ENCODE data around the gene PBLD.
A peak's percentile ranks its signal among the peaks of the same experiment; 100 is the strongest.
"Not testable (repeated sequence)": the region's sequence is repeated elsewhere in the genome, so short reads cannot be mapped to it uniquely, and the experiment has no call there.

PBLD gene

GRCh38 chr10:68278906-68279753, 53.6 kb downstream of the PBLD start:
- DNase-seq (ENCODE audit: low spot score), result not testable (repeated sequence)

DNA sequence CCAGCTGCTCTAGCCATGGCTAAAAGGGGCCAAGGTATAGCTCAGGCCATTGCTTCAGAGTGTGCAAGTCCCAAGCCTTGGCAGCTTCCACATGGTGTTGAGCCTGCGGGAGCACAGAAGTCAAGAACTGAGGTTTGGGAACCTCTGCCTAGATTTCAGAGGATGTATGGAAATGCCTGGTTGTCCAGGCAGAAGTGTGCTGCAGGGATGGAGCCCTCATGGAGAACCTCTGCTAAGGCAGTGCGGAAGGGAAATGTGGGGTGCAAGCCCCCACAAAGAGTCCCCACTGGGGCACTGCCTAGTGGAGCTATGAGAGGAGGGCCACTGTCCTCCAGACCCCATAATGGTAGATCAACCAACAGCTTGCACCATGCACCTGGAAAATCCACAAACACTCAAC, 54.9 kb downstream of the PBLD start:
- not testable (repeated sequence) for DNase-seq (ENCODE audit: low spot score)

GRCh38 chr10:68276224-68276623, 56.5 kb downstream of the PBLD start:
- no peak for DNase-seq (ENCODE audit: low spot score)

DNA sequence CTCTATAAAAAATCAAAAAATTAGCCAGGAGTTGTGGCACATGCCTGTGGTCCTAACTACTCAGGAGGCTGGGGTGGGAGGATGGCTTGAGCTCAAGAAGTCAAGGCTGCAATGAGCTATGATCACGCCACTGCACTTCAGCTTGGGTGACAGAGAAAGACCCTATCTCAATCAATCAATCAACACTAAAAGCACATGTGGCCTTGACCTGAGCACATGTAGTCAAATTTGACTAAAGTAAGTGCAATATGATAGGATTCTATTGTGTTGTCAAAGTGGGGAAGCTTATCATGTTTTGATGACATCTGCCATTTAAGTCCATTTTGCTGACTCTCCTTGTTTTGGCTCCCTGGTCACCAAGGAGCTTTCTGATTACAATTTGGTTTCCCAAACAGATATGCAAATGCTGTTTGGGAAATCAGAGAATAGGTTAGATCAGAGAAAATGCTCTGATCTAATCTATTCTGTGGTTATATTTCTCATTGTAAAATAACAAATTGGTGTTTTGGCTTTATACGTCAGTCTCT, 57.1 kb downstream of the PBLD start:
- no peak for DNase-seq (ENCODE audit: low spot score)

- DNase-seq (ENCODE audit: low spot score), result no peak
Observed at GRCh38 chr10:68272833-68273232, 59.9 kb downstream of the PBLD start.

DNA sequence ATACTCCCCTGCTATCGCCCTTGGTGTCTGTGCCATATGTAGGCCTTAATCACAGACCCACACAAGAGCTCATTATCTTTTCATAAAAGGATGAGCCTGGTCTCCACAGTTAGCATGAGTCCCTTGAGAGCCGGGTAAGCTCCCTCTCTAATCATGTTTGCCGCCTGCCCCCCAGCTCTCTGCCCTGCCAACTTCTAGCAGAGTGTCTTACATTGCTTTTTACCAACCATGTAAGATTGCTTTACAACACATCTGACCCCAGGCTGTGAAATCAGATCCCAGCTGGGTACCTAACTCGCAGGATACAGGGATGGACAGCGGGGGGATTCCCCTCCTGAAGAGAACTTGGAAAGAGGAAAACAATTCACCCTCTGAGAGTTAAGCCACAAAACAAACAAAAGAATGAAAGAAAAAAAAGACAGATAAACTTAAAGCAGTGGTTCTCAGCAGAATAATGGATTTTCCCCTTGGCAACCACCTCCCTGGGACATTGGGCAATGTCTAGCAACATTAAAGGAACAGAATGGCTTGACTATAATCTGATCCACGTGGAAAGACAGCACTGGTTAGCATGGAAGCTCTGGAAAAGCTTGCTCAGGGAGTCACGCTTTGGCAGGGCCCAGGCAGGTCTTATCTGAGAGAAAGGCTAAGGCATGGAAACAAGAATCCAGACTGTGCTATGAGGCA, 61.4 kb downstream of the PBLD start:
- peak; percentile 70 for DNase-seq (ENCODE audit: low spot score)

GRCh38 chr10:68269562-68270290, 63.0 kb downstream of the PBLD start:
- DNase-seq (ENCODE audit: low spot score), result no peak

GRCh38 chr10:68261132-68261856, 71.4 kb downstream of the PBLD start:
- DNase-seq (ENCODE audit: low spot score), result no peak

- DNase-seq (ENCODE audit: low spot score), result no peak
Observed at GRCh38 chr10:68253346-68253745, 79.4 kb downstream of the PBLD start.

DNA sequence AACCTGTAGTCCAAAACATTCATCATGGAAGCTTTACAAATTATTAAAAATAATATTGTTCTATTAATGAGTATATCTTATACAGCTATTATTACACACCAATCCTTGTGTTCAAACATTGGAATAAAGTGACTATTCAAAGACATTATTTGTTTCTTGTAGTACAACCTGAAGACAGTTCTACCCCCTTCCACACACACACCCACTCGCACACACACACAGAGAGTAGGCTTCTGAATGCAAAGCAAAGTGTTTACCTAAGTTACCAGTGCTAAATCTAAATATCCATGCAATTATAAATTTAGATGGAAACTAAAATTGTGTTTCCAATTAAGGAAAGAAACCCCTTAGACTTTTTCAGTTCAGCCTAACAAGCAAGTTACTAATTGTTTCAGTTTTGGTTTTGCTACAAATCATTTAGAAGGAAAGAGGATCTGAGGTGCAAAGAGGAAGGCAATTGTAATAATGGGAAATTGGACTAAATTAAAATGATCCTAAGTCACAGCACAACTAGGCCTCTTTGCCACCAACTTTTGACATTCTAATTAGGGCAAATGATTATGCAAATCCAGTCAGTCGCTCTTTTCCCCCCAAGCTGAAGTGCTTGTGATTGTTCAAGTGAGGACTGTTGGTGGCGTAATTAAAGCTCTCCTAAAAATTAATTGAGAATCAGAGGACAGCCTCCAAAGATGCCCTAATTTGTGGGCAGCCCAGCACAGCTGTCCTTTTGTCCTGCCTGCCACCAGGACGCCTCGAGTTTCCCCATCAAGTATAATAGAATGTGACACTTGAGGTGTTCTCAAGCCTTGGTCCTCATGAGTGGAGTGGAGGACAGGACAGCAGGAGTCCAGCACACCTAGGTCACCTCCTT, 80.9 kb downstream of the PBLD start:
- no peak for DNase-seq (ENCODE audit: low spot score)

GRCh38 chr10:68251151-68251550, 81.6 kb downstream of the PBLD start:
- no peak for DNase-seq (ENCODE audit: low spot score)

GRCh38 chr10:68249297-68249696, 83.4 kb downstream of the PBLD start:
- DNase-seq (ENCODE audit: low spot score), result no peak

GRCh38 chr10:68247931-68248330, 84.8 kb downstream of the PBLD start:
- no peak for DNase-seq (ENCODE audit: low spot score)

DNA sequence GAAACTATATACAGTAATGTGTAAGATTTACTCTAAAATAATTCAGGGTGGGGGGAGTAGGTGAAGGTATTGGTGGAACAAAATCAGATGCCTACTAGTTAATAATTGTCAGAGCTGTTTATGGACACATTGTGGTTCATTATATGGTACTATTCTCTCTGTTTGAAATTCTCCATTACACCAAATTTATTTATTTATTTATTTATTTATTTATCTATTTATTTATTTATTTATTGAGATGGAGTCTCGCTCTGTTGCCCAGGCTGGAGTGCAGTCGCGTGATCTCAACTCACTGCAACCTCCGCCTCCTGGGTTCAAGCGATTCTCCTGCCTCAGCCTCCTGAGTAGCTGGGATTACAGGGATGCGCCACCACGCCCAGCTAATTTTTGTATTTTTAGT, 86.3 kb downstream of the PBLD start:
- not testable (repeated sequence) for DNase-seq (ENCODE audit: low spot score)

DNA sequence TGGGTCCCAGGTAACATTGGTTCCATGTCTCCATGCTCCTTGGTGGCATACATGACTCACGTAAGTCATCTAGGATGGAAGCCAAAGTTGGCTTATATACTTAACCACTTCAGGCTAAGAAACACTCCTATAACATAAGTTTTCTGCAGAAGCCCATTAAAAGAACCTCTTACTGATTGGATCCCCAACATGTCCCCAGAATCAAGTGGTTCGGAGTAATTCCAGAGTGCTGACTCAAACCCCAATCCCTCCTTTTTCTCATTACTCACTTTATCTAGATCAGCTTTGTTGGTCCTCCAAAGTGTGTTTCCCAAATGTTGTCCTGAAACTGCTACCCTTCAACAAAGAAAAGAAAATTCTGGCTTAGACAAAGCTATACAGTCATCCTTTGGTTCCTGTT, 90.7 kb downstream of the PBLD start:
- no peak for DNase-seq (ENCODE audit: low spot score)

DNA sequence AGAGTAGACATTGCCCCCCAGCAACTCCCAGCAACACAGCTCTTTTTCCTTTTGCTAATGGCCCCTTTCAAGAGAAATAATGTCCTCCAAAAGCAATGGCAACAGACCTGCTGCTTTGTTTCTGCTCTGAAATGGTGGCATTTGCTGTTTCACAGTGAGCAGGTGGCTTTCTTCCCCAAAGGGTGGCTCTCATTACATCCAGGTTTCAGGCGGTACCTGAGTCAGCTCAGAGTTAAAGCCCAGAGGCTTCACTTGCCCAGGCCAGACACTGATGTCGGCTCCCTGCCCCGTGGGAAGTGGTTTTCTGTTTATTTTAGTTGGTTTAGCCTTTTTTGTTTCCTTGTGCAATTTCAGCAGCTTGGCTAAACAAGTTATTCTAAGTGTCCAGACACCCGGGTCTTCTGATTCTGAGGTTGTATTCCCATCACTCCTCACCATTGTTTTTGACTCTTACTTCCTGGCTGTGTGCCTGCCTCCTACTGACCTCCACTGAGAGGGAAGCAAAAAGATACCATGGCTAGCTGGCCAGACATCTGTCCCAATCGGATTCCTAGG, 93.1 kb downstream of the PBLD start:
- peak; percentile 18 for DNase-seq (ENCODE audit: low spot score)

- DNase-seq (ENCODE audit: low spot score), result peak; percentile 16
Observed at GRCh38 chr10:68239069-68239468, 93.7 kb downstream of the PBLD start.

DNA sequence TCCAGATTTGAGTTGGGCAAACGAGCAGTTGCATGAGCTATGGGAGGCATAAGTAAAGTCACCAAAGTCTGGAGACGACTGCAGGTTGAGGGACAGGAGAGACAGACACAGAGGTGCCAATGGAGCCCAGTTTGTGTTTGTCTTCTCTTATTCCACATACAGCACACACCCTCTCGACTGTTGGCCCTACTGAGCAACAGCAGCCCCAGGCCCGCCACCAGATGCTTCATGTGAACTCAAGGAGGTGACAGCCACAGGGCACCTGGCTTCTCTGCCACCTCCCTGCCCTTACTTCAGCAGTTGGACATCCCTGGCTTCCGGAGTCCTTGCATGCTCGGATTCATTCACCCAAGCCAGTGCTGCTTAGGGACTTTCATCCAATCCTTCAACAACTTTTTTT, 94.4 kb downstream of the PBLD start:
- DNase-seq (ENCODE audit: low spot score), result peak; percentile 32

- DNase-seq (ENCODE audit: low spot score), result no peak
Observed at GRCh38 chr10:68237173-68237572, 95.6 kb downstream of the PBLD start.

GRCh38 chr10:68235581-68235980, 97.1 kb downstream of the PBLD start:
- DNase-seq (ENCODE audit: low spot score), result no peak

GRCh38 chr10:68235111-68235510, 97.6 kb downstream of the PBLD start:
- DNase-seq (ENCODE audit: low spot score), result no peak
